ENCODE measurements around the gene C17orf67.

The C17orf67 gene

DNA sequence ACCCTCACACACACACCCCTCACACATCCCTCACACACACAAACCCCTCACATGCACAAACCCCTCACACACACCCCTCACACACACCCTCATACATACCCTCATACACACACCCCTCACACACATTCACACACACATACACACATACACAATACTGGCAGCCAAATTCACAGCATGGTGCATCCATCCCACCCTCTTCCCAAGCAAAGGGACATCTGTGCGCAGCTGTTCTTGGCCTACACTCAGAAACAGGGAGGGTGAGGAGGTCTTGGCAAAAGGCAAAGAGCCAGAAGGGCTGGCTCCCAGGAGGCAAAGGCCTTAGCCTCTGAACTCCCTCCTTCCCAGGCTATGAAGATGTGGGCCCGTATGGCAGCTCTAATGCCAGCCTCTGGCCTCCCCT is 23.4 kb downstream of the C17orf67 start:
- TF ChIP-seq, protein P1, sequence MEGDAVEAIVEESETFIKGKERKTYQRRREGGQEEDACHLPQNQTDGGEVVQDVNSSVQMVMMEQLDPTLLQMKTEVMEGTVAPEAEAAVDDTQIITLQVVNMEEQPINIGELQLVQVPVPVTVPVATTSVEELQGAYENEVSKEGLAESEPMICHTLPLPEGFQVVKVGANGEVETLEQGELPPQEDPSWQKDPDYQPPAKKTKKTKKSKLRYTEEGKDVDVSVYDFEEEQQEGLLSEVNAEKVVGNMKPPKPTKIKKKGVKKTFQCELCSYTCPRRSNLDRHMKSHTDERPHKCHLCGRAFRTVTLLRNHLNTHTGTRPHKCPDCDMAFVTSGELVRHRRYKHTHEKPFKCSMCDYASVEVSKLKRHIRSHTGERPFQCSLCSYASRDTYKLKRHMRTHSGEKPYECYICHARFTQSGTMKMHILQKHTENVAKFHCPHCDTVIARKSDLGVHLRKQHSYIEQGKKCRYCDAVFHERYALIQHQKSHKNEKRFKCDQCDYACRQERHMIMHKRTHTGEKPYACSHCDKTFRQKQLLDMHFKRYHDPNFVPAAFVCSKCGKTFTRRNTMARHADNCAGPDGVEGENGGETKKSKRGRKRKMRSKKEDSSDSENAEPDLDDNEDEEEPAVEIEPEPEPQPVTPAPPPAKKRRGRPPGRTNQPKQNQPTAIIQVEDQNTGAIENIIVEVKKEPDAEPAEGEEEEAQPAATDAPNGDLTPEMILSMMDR (IDR thresholded peaks at IDR 0.05; ENCODE audit: insufficient read depth, low read depth, low read length, missing control alignments): no peak
- H3K4me3 ChIP-seq (ENCODE audit: low read length): no peak overlapping the region
- no peak for DNase-seq (ENCODE audit: low read depth)

DNA sequence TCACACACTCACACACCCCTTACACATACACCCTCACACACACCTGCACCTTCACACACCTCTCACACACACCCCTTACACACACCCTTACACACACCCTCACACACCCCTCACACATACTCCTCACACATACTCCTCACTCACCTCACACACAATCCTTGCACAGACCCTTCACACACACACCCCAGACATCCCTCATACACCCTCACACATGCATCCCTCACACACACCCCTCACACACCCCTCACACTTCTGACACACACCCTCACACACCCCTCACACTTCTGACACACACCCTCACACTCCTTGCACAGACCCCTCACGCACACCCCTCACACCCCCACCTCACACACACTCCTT is 23.9 kb downstream of the C17orf67 start:
- TF ChIP-seq, protein P1 (IDR thresholded peaks at IDR 0.05; ENCODE audit: insufficient read depth, low read depth, low read length, missing control alignments): no peak
- H3K4me3 ChIP-seq (ENCODE audit: low read length): no peak overlapping the region

DNA sequence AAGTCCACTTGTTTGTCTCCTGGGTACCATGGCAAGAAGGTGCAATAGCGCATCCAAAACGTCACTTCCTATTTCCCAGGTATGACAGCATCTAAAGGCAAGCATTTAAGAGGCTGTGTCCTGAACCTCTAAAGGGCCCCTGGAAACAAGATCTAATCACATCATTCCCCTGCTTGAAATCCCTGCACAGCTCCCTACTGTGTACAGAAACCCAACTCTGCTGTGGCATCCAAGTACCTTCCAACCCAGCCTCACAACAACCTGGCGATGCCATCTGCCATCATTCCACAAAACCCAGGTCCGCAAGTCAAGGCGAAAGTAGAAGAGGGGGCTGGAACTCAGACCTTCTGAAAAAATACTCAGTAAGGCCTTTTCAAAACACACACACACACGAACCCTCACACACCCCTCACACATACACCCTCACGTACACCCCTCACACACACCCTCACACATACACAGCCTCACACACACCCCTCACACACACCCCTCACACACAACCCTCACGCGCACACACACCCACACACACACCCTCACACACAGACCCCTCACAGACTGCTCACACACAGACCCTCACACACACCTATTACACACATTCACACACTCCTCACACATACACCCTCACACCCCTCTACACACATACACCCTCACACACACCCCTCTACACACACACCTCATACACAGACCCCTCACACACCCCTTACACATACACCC is 24.5 kb downstream of the C17orf67 start:
- DNase-seq (ENCODE audit: low read depth): no peak
- H3K4me3 ChIP-seq (ENCODE audit: low read length): no peak overlapping the region
- TF ChIP-seq, protein P1 (IDR thresholded peaks at IDR 0.05; ENCODE audit: insufficient read depth, low read depth, low read length, missing control alignments): no peak

More for the DNA sequence above, 23.9 kb downstream of the C17orf67 start:
- DNase-seq (ENCODE audit: low read depth): no peak

DNA sequence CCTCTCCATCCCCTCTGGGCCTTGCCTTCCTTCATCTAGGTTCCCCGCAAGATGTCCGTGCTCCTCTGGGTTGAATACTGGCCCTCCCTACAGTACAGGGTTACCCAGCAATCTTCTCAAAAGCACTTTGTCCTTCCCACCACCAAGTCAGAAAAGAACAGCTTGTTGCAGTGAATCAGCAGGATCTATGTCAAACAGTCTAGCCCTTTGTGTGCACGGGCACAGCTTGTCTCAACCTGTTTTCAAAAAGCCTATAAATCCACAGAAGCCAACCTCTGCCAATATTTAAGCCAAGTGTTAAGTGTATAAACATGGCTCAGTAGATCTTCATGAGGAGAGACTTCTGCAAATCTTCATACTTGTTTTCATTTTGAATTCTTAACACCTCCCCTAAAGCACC is 25.2 kb downstream of the C17orf67 start:
- no peak overlapping the region for H3K4me3 ChIP-seq (ENCODE audit: low read length)
- TF ChIP-seq, protein P1 (IDR thresholded peaks at IDR 0.05; ENCODE audit: insufficient read depth, low read depth, low read length, missing control alignments): no peak
- DNase-seq (ENCODE audit: low read depth): peak; percentile 89

DNA sequence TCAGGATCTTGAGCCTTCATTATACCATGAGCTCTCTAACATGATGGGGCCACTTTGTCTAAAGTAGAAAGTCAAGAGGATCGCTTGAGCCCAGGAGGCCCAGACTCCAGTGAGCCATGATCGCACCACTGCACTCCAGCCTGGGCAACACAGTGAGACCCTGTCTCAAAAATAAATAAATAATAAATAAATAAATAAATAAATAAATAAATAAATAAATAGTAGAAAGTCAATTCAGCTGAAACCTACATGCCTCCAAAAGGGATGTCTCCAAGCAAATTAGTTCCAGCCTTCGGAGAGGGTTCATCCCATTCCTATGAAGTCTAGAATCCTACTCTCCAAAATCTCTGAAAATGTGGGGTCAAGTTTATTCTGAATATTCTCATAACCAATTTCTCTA is 26.0 kb downstream of the C17orf67 start:
- DNase-seq (ENCODE audit: low read depth): no peak
- TF ChIP-seq, protein P1 (IDR thresholded peaks at IDR 0.05; ENCODE audit: insufficient read depth, low read depth, low read length, missing control alignments): no peak

DNA sequence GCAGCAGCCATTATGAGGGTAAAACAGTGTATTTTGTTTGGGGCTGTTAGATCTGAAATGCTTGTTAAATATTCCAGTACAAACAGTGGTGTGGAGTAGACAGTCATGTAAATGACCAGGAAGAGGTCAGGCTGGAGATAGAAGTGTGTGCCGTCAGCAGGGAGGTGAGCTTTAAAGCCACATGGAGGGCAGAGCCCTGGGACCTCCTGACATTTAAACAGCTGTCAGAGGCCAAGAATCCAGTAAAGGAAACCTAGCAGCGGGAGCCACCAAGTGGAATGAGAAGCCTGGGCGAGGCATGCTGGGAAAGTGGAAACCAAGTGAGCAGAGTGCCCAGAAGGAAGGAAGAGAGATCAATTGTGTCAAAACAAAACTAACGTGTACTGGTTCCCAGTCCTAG is 26.8 kb downstream of the C17orf67 start:
- TF ChIP-seq, protein P1 (IDR thresholded peaks at IDR 0.05; ENCODE audit: insufficient read depth, low read depth, low read length, missing control alignments): no peak
- H3K4me3 ChIP-seq (ENCODE audit: low read length): no peak overlapping the region
- DNase-seq (ENCODE audit: low read depth): no peak

More for the DNA sequence above, 26.0 kb downstream of the C17orf67 start:
- H3K4me3 ChIP-seq (ENCODE audit: low read length): no peak overlapping the region

DNA sequence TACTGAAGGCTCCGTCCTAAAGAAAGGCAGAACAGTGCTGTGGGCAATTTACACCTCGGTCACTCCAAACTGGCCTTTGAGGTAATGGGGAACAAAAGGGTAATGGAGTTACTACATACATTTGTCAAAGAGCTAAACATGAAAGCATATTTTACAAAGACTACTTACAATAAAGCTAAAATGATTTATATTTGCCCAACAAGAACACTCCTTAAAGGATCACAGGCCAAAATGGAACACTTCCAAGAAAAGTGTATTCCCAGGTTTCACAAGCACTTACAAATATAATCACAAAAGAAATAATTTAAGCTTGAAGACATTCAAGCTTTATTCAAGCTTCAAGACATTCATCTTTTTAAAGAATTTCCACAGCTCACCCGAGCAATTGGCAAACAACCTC is 29.3 kb downstream of the C17orf67 start:
- H3K4me3 ChIP-seq (ENCODE audit: low read length): no peak overlapping the region
- TF ChIP-seq, protein P1 (IDR thresholded peaks at IDR 0.05; ENCODE audit: insufficient read depth, low read depth, low read length, missing control alignments): no peak
- no peak for DNase-seq (ENCODE audit: low read depth)

Data from epithelial cell of esophagus (primary cell).